ENCODE data around the gene ATG14.
"Not testable (repeated sequence)": the region's sequence is repeated elsewhere in the genome, so short reads cannot be mapped to it uniquely, and the experiment has no call there.

Gene ATG14

DNA sequence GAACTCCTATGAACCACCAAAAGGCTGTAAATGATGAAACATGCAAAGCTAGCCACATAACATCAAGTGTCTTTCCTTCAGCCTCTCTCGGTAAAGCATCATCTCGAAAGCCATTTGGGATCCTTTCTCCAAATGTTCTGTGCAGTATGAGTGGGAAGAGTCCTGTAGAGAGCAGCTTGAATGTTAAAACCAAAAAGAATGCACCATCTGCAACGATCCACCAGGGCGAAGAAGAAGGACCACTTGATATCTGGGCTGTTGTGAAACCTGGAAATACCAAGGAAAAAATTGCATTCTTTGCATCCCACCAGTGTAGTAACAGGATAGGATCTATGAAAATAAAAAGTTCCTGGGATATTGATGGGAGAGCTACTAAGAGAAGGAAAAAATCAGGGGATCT, 61.2 kb downstream of the ATG14 start:
- DNase-seq (ENCODE audit: low read depth): no peak

GRCh38 chr14:55349565-55349964, 62.1 kb downstream of the ATG14 start:
- DNase-seq (ENCODE audit: low read depth): no peak

DNA sequence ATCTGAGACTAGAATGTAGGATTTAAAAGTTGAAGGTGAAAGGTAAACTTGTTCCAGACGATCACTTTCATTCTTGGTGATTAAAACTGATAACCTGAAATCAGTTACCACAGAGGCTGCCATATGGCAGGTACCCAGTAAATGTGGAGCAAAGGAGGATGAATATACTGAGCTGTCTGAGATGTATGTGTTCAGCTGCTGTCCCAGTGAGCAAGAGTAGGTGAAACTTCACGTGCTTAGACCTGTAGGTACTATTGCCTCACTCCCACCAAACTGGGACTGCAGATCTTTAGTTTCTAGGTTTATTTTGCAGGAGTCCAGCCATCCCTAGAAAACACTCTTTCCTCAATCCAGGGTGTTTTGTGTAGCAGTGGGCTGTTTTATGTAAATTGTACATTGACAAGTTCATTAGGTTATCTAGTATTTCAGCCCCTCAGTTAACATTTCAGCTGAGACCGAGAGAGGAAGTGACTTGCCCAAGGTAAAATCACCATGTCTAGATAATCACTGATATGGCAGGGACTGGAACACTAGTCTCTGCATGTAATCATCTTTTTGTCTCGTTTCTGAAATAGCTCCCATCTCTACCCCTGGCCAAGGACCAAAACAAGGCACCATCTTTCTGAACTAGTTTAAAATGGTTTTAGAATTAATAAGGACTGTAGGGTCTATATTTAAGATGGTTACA, 62.7 kb downstream of the ATG14 start:
- no peak for DNase-seq (ENCODE audit: low read depth)

GRCh38 chr14:55347748-55348147, 63.9 kb downstream of the ATG14 start:
- DNase-seq (ENCODE audit: low read depth): no peak

DNA sequence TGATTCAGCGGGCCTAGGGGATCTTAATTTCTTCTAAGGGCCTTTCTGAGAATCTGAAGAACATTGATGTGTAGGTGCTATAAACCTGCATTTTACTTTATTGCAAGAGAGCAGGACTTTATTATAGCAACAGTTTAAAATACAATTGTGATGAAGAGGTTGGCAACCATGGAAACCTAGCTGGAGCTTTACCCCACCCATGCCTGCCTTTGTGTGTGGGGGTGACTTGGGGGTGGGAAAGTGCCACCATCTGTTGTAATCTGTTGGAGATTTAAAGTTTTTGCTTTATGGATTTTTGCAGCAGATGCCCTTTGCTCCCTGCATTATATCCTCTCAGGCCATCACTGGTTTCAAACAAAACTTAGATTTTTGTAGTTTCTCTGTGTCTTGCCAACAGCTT, 64.6 kb downstream of the ATG14 start:
- DNase-seq (ENCODE audit: low read depth): no peak

GRCh38 chr14:55344582-55345163, 67.0 kb downstream of the ATG14 start:
- DNase-seq (ENCODE audit: low read depth): not testable (repeated sequence)

DNA sequence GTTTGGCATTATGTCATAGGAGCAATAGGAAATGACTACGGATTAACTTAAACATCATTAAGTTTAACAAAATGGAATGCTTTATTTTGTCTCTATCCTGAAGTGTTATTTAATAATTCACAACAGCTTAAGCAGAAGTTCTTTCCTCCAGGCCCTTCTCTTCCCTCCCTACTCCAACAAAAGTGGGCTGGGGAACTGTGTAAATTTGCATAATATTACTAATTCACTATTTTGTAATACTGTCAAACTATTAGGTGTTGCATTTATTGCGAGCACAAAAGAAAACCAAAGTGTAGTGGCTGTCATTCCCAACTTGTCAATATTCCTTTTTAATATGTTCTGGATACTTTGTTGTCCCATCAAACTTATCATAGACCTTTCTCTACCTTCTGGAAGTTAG, 69.8 kb downstream of the ATG14 start:
- DNase-seq (ENCODE audit: low read depth): no peak

DNA sequence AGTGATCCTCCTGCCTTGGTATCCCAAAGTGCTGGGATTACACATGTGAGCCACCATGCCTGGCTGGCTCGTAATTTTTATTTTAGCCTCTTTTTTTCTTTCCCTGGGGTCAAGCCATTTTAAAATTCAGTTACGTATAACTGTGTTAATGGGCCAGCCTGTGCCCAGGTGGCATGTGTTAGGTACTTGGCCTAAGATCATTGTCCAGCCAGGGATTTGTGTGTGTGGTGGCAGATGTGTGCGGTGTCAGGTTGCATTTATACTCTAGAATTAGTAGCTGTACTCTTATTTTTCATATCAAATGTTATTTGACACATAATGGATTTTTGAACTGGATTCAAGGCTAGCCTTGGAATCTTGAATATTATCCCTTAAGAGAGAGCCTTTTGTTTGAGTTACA, 71.1 kb downstream of the ATG14 start:
- no peak for DNase-seq (ENCODE audit: low read depth)

GRCh38 chr14:55339770-55340169, 71.9 kb downstream of the ATG14 start:
- no peak for DNase-seq (ENCODE audit: low read depth)

DNA sequence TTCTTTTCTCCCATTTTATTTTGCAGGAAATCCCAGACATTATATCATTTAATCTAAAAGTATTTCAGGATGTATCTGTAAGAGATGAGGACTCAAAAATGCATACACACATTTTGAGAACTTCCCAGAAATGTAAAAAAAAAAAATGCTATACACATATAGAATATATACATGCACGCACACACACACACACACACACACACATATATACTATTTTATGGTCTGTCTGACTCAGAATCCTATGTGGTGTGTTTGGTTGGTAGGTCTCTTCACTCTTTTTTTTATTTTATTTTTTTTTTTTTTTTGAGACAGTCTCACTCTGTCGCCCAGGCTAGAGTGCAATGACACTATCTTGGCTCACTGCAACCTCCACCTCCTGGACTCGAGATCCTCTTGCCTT, 74.9 kb downstream of the ATG14 start:
- no peak for DNase-seq (ENCODE audit: low read depth)

- DNase-seq (ENCODE audit: low read depth): no peak
Measured at GRCh38 chr14:55336162-55336561, 75.5 kb downstream of the ATG14 start.

DNA sequence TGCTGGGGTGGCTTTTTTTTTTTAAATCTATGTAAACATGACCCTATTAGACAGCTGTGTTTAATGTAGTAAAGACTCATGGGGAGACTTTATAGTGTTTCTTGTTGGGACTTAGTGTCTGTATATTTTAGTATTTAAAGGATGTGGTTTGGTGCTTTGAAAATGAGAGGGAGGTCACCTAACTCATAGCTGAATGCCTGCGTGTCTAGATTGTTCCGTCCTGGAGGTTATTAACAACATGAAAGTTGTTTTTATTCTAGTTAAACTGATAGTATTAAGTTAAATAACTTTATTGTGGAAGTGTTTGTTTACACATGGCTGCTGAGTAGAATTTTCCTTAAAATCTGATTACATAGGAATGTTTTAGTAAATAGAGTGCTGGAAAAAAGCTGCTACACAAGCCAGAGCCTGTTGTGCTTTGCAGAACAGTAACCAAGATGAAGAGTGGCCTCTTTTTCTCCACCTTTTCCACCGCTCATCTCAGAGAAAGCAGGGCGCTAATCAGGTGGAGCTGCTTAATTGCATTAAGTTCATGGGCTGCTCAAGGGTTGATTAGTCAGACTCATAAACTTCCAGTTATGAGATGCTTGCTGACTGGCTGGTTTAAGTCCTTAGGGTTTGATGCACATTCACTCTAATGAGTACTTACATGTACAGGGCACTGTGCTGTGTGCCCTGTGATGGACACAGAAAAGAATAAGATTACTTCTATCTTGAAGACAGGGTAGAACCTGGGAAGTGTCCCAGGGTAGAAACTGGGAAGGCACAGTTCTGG, 77.7 kb downstream of the ATG14 start:
- no peak for DNase-seq (ENCODE audit: low read depth)

- no peak for DNase-seq (ENCODE audit: low read depth)
Measured at GRCh38 chr14:55332654-55333570, 78.7 kb downstream of the ATG14 start.

DNA sequence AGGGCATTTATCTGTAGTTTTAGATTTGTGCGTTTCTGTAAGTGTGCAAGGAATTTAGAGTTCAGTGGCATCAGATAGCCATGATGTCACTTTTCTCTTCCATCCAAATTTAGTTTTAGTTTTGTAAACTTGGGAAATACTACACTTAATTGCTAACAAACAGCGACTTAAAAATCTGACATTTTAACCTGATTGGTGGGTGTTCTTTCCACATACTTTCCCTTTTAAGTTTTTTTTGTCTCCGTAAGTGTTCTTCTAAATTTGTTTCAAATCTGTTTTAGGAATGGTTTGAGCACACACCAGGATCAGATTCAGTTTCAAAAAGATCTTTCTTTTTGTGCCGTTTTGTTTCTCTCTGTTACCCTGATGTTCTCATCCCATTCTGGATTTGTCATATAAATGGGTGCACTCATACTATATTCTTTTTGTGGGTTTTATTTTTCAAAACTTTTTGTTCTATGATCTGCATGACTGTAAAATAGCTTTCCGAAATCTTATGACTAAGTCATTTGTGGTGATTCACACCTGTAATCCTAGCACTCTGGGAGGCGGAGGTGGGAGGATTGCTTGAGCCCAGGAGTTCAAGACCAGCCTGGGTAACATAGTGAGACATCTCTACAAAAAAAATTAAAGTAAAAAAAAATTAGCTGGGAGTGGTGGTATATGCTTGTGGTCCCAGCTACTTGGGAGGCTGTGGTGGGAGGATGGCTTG, 81.5 kb downstream of the ATG14 start:
- no peak for DNase-seq (ENCODE audit: low read depth)

DNA sequence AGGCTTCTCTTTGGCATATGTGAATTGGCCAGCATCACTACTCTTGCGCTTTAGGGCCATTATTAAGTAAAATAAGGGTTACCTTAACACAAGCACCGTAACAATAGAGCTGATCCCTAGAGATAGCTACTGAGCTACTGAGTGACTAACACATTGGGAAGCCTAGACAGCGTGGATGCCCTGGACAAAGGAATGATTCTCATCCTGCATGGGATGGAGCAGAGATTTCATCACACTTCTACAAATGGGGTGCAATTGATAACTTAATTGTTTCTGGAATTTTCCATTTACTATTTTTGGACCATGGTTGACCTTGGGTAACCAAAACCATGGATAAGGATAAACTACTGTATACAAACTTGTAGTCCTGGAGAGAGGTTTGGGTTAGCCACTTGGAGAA, 83.3 kb downstream of the ATG14 start:
- no peak for DNase-seq (ENCODE audit: low read depth)

- DNase-seq (ENCODE audit: low read depth): no peak
Measured at GRCh38 chr14:55327179-55327578, 84.5 kb downstream of the ATG14 start.

DNA sequence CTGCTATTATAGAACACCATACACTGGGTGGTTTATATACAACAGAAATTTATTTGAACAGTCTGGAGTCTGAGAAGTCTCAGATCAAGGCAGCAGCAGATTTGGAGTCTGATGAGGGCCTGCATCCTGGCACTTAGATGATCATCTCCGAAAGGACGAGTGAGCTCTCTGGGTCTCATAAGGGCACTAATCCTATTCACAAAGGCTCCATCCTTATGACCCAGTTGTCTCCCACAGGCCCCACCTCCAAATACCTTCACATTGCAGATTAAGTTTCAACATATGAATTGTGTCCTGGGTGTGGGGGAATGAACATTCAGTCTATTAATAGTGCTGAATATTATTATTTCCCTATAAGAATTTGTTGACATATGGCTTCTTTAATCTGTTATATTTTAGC, 86.8 kb downstream of the ATG14 start:
- no peak for DNase-seq (ENCODE audit: low read depth)

DNA sequence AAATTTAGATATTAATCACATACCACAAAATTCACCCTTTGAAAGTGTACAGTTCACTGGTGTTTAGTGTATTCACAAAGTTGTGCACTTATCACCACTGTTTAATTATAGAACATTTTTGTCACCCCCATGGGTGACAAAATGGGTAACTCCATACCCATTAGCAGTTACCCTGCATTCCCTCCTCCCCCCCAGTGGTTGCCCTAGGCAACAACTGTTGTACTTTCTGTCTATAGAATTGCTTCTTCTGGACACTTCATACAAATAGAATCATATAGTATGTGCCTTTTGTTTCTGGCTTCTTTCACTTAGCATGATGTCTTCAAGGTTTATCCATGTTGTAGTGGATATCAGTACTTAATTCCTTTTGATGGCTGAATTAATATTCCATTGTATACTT, 87.7 kb downstream of the ATG14 start:
- DNase-seq (ENCODE audit: low read depth): no peak

DNA sequence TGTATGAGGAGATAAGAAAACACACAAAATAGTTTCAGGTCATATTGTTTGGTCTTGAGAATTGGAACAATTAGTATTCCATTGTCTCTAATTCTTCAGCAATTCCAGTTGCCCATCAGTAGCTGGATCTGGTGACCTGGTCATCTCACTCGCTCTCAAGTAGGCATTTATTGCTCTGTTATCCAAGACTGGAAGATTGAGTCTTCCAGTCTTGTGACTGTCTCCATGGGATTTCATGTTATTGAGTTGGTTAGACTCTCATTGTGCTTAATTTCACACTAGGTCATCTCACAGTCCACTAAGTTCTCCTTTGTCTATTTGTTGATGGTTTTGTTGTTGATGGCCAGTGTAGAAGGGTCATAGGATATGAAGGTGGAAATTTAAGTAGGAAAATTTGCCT, 92.9 kb downstream of the ATG14 start:
- DNase-seq (ENCODE audit: low read depth): no peak

DNA sequence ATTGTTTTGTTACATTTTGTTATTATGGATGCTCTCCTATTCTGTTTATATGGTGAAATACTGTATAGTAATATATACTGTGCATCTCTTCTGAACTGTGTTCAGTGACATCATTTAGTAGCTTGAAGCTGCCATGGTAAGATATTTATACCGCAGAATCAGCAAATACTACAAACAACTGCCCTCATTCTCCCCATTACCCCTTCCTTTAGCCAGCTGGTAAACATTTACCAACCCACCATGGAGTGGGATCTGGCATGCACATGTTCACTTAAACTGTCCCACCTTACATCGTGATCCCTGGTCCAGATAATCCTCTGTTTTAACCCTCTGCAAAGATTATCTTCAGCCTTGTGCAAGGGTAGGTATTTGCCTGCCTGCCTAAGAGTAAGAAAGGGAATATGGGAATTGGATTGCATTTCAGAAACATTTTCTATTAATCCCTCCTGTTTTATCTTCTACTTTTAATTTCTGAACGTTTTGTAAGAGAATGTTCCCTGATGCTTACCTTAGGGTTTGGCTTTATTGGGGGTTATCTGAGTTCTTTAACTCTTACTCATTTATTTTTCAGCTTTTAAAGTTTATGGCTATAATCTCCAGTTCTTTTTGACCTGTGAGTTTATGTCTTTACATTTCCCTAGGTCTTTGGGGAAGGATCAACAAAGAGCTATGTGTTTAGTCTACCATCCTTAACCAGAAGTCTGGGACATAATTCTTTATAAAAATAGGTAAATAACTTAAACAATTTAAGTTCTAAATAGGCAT, 93.9 kb downstream of the ATG14 start:
- no peak for DNase-seq (ENCODE audit: low read depth)

DNA sequence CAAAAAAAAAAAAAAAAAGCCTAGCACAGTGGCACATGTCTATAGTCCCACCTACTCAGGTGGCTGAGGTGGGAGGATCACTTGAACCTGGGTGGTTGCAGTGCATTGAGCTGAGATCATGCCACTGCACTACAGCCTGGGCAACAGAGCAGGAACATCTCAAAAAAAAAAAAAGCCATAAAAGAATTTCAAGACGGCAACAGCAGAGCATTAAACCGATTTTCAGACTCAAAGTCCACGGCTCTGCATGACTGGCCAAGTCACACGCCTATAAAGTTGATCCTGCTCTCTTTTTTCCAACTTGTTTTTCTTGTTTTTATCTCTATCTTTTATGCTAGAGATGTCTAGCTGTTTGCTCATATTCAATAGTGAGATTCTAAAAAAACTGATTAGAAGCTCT, 95.1 kb downstream of the ATG14 start:
- no peak for DNase-seq (ENCODE audit: low read depth)

All from HS-27A (cell line).